ENCODE results near the gene ARHGEF33.

DNA sequence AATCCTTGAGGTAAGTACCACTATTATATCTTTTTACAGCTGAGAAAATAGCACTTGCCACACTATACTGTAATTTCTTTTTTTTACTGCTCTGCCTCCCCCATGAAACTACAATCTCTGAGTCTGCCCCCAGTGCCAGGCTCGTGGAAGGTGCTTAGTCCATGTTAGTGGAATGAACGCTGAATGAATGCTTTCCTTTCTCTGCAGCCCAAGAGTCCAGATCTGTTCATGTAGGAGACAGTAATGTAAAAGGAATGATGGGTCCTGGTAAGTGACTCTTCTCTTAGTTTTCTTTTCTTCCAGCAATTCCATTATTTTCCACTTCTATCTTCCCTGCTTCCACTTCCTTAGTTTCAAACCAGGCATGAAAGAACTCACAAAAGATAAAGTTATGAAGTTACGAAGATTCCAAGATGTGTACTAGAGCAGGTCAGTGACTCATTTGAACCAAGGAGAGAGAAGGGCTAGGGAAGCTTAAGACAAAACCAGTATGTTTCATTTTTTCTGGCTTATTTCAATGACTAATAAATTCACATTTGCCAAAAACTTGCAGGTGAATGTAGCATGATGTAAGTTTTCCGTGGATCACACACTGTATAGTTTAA, 46.0 kb downstream of the ARHGEF33 start:
- TF ChIP-seq, protein P1, sequence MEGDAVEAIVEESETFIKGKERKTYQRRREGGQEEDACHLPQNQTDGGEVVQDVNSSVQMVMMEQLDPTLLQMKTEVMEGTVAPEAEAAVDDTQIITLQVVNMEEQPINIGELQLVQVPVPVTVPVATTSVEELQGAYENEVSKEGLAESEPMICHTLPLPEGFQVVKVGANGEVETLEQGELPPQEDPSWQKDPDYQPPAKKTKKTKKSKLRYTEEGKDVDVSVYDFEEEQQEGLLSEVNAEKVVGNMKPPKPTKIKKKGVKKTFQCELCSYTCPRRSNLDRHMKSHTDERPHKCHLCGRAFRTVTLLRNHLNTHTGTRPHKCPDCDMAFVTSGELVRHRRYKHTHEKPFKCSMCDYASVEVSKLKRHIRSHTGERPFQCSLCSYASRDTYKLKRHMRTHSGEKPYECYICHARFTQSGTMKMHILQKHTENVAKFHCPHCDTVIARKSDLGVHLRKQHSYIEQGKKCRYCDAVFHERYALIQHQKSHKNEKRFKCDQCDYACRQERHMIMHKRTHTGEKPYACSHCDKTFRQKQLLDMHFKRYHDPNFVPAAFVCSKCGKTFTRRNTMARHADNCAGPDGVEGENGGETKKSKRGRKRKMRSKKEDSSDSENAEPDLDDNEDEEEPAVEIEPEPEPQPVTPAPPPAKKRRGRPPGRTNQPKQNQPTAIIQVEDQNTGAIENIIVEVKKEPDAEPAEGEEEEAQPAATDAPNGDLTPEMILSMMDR (IDR thresholded peaks at IDR 0.05) = no peak
- no peak for TF ChIP-seq ZFX (IDR thresholded peaks at IDR 0.05; ENCODE audit: borderline replicate concordance)

Measured in 22Rv1 (cell line).